22Rv1 (cell line): ENCODE results near the gene COG2.

Source experiments
- ZFX ChIP-seq: fragments of 450-650 bp; IDR thresholded peaks from 2 replicates; pipeline ENCODE4 v1.6.1; 2017; ENCODE audit warnings: antibody characterized with exemption, borderline replicate concordance
- TF ChIP-seq, protein P1 (sequence below): fragments of 450-650 bp; IDR thresholded peaks from 2 replicates; pipeline ENCODE4 v1.5.1; 2017; ENCODE audit warnings: mild to moderate bottlenecking

DNA sequence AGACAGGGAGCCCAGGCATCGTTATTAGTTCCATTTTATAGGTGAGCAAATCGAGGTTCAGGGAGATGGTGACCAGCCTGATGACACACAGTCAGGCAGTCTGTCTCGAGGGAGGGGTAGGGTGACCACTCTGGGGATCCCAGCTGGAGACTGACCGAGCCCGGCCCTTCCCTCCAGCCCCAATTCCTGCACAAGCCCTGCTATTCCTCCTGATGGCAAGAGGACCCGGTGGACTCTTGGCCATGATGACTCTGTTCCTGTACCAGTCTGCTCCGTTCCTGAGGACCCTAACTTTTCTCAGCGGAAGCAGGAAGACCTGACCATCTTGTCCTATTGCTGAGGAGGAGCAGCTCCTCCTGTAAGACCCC, 71.2 kb downstream of the COG2 start:
- TF ChIP-seq, protein P1, sequence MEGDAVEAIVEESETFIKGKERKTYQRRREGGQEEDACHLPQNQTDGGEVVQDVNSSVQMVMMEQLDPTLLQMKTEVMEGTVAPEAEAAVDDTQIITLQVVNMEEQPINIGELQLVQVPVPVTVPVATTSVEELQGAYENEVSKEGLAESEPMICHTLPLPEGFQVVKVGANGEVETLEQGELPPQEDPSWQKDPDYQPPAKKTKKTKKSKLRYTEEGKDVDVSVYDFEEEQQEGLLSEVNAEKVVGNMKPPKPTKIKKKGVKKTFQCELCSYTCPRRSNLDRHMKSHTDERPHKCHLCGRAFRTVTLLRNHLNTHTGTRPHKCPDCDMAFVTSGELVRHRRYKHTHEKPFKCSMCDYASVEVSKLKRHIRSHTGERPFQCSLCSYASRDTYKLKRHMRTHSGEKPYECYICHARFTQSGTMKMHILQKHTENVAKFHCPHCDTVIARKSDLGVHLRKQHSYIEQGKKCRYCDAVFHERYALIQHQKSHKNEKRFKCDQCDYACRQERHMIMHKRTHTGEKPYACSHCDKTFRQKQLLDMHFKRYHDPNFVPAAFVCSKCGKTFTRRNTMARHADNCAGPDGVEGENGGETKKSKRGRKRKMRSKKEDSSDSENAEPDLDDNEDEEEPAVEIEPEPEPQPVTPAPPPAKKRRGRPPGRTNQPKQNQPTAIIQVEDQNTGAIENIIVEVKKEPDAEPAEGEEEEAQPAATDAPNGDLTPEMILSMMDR = no peak
- TF ChIP-seq ZFX = no peak
